ENCODE data around the gene COG5. TPM values are rescaled to one million over a fixed set of nuclear protein-coding genes. Genes with fewer than 3 reads are reported as not detected.

COG5 gene
- total and polyA plus RNA-seq, 2 of the 8 experiments (the other 6 are each of a cell fraction or from before 2014, with no cell fraction given): 10.5 to 28.1 TPM

DNA sequence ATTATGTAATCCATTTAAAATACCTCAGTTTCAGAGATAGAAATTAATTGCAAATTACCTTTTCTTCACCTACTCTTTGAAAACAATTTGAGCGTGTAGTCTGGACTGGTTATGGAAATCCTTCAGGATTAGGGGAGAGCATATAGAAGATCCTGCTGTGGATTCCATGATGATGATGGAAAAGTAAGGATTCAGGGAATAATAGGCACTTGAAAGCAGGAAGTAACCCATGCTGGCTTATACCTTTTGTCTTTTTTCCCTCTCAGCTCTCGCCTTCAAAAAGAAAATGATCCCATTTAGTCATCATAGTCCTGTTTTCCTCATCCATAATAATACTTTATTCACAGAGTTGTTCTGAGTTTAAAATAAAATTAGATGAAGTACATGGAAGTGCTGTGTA, 390.5 kb downstream of the COG5 start (continued):
- TF ChIP-seq CHD7 (IDR thresholded peaks at IDR 0.05; ENCODE audit: insufficient replicate concordance, low read length) (peak; percentile 24), FOSL1 (IDR thresholded peaks at IDR 0.05; ENCODE audit: insufficient read depth, low read depth, low read length) (no peak)
